ENCODE measurements around the gene CDH9. TPM values are rescaled to one million over a fixed set of nuclear protein-coding genes. Genes with fewer than 3 reads are reported as not detected.

The CDH9 gene
- total RNA-seq, 2 donors from 2014 or later: not detected

DNA sequence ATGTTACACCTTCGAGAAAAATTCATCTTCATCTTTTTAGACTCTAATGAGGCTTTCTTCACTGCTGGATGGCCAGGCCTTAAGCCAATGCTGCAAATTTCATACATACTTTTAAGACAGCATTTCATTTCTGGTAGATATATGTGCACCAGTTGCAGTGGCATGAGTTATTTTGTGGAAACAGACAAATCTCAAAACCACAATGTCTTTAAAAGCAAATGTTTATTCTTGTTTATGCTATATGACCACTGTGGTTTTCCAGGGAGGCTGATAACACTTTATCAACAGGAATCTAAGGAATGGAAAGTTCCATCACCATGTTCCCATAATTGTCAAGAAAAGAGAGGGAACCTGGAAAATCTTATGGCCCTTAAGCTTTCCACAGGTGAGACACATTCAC is 27.7 kb downstream of the CDH9 start:
- intact Hi-C loops (cut with DNase I): no loop called here
- Histone ChIP-seq H3K4me3 (no peak overlapping the region), H3K27ac (no peak overlapping the region), H3K36me3 (replicated peaks in 1 of 2; ENCODE audit: insufficient read depth in 1 of 2, low read depth in 2 of 2) (no peaks in the 10 kb centered on the region), H3K27me3 (no peaks in the 10 kb centered on the region), H3K9me3 (no peaks in the 10 kb centered on the region), H3K4me1 (no peaks in the 10 kb centered on the region)
- ATAC-seq: no peak
- TF ChIP-seq POLR2A (IDR thresholded peaks at IDR 0.05): no peak
- TF ChIP-seq, protein P1, sequence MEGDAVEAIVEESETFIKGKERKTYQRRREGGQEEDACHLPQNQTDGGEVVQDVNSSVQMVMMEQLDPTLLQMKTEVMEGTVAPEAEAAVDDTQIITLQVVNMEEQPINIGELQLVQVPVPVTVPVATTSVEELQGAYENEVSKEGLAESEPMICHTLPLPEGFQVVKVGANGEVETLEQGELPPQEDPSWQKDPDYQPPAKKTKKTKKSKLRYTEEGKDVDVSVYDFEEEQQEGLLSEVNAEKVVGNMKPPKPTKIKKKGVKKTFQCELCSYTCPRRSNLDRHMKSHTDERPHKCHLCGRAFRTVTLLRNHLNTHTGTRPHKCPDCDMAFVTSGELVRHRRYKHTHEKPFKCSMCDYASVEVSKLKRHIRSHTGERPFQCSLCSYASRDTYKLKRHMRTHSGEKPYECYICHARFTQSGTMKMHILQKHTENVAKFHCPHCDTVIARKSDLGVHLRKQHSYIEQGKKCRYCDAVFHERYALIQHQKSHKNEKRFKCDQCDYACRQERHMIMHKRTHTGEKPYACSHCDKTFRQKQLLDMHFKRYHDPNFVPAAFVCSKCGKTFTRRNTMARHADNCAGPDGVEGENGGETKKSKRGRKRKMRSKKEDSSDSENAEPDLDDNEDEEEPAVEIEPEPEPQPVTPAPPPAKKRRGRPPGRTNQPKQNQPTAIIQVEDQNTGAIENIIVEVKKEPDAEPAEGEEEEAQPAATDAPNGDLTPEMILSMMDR (IDR thresholded peaks at IDR 0.05): no peak
- 68 to 71% methylated on average over 1 of the region's 1 CpG for WGBS, 2 donors
- no peak for DNase-seq

DNA sequence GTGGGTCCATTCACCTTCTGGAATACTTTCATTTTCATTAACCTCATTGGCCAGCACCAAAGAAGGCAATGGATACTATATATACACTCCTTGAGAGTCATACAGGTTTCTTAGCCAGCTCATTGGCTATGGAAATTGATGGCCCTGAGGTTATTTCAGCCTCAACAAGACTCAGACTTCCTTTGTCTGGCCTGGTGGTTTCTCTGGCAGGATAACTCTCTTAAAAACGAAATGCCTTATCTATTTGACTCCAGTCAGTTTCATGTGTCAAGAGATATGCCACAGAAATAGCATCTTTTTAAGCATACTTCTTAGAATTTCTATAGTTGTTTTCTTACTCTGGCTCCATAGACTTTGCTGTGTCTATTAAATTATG is 28.9 kb downstream of the CDH9 start:
- Histone ChIP-seq H3K9me3 (no peaks in the 10 kb centered on the region), H3K4me1 (no peaks in the 10 kb centered on the region), H3K36me3 (replicated peaks in 1 of 2; ENCODE audit: insufficient read depth in 1 of 2, low read depth in 2 of 2) (no peaks in the 10 kb centered on the region), H3K4me3 (no peak overlapping the region), H3K27ac (no peak overlapping the region), H3K27me3 (no peaks in the 10 kb centered on the region)
- WGBS, 2 donors: 18 to 25% methylated on average over 1 of the region's 1 CpG
- intact Hi-C loops (cut with DNase I): no loop called here
- TF ChIP-seq, protein P1 (IDR thresholded peaks at IDR 0.05): no peak
- no peak for TF ChIP-seq POLR2A (IDR thresholded peaks at IDR 0.05)
- ATAC-seq (no peak), DNase-seq (no peak)

DNA sequence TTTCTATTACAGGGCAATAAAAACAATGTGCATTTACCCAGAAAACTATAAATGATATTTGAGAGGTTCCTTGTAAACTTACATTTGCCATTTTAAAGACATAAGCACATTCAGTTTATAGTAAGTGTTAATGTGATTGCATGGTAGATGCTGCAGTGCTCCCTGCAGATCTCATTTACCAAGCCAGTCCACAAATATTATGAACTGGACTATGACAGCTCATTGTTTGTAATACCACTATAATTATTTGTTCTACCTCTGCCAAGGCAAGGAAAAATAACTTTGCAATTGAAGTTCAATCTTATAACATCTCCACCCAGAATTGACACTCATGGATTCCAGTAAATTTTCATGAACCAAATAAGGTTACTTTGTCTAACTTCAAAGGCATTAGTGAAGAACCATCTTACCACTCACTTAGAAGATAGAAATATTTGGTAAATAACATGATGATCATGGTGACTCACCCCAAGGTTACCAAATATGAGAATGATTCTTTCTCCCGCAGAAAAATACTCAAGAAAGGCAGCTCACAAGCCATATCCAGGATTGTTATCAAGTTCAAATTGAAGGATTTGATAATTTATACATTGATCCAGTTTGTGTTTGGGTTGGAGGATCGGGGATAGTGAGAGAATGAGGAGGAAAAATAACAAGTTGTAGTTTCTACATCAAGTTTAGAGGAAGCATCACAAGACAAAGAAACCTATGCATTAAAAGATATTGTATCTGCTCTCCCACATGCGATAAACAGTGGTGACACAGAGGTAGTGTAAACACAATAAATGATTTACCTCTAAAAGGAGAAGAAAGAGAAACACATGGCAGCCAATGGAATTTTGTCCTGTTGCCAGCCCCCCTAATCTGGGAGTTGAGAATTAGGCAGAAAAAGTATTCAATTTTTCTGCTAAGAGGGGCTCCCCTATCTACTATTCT is 29.5 kb downstream of the CDH9 start:
- intact Hi-C loops (cut with DNase I): no loop called here
- no peak overlapping the region for H3K27ac ChIP-seq
- DNase-seq: no peak
- no peaks in the 10 kb centered on the region for H3K36me3 ChIP-seq (replicated peaks in 1 of 2; ENCODE audit: insufficient read depth in 1 of 2, low read depth in 2 of 2)
- H3K4me1 ChIP-seq: no peaks in the 10 kb centered on the region
- TF ChIP-seq, protein P1 (IDR thresholded peaks at IDR 0.05): no peak
- no peak for TF ChIP-seq POLR2A (IDR thresholded peaks at IDR 0.05)
- no peak for ATAC-seq
- no peak overlapping the region for H3K4me3 ChIP-seq
- H3K9me3 ChIP-seq: no peaks in the 10 kb centered on the region
- H3K27me3 ChIP-seq: no peaks in the 10 kb centered on the region
- whole genome bisulfite sequencing, 2 donors: 57 to 61% methylated on average over 3 of the region's 3 CpGs

DNA sequence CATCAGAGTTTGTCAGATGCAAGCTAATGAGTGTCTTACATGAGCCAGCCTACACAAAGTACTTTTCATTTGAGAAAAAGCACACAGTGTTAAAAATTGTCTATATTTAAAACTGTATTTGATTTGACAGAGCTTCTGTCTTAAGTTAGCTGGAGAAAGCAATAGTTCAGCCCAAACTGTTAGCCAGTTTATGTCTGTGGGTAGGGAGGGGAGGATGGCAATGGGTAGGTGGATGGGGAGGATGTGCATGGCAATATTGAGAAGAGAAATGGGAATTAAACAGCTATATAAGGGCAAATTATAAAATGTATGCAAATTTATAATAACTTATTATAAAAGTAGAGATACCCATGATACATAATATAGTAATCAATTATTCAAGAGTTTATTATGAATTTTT is 31.3 kb downstream of the CDH9 start:
- Histone ChIP-seq H3K4me3 (no peak overlapping the region), H3K27me3 (no peaks in the 10 kb centered on the region), H3K4me1 (no peaks in the 10 kb centered on the region), H3K36me3 (replicated peaks in 1 of 2; ENCODE audit: insufficient read depth in 1 of 2, low read depth in 2 of 2) (no peaks in the 10 kb centered on the region), H3K9me3 (no peaks in the 10 kb centered on the region), H3K27ac (no peak overlapping the region)
- TF ChIP-seq POLR2A (IDR thresholded peaks at IDR 0.05): no peak
- TF ChIP-seq, protein P1 (IDR thresholded peaks at IDR 0.05): no peak
- ATAC-seq (no peak), DNase-seq (no peak)
- intact Hi-C loops (cut with DNase I): no loop called here

DNA sequence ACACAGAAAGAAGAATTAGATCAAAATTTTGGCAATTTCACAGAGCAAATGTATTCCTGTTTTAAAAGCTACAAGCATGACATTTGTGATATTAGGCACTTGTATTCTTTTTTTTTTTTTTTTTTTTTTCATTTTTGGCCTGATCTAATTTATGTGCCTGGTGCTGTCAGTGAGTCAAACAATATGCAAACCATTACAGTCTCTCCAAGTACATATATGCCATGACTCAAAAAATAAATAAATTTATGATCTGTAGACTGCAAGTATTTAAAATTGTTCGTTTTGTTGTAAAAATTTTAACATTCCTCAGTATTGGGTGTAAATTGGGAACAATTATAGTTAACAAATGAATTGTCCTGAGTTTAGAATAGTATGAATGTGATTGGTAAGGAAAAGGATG is 51.4 kb downstream of the CDH9 start:
- no peak for TF ChIP-seq POLR2A (IDR thresholded peaks at IDR 0.05)
- TF ChIP-seq, protein P1 (IDR thresholded peaks at IDR 0.05): no peak
- DNase-seq (no peak), ATAC-seq (no peak)
- intact Hi-C loops (cut with DNase I): no loop called here
- Histone ChIP-seq H3K4me3 (no peak overlapping the region), H3K9me3 (no peaks in the 10 kb centered on the region), H3K4me1 (no peaks in the 10 kb centered on the region), H3K36me3 (replicated peaks in 1 of 2; ENCODE audit: insufficient read depth in 1 of 2, low read depth in 2 of 2) (no peaks in the 10 kb centered on the region), H3K27ac (no peak overlapping the region), H3K27me3 (no peaks in the 10 kb centered on the region)
- 38 to 50% methylated on average over 1 of the region's 1 CpG for WGBS, 2 donors
